Retinal pigment epithelial cell (primary cell): ENCODE results near the gene GJB5.

Source experiments
- DNase-seq: peaks from one replicate; pipeline ENCODE4 v3.0.0-alpha.2; 2010; ENCODE audit warnings: low read depth
- H3K4me3 ChIP-seq: 2 replicates; pipeline ENCODE4 v1.5.1; 2011; ENCODE audit warnings: mild to moderate bottlenecking, low read length, control low read depth, moderate library complexity
- CTCF ChIP-seq: conservative IDR thresholded peaks from 2 replicates; pipeline ENCODE4 v1.5.1; 2011; ENCODE audit warnings: low read depth, low read length, control low read depth, inconsistent platforms

Gene GJB5

GRCh38 chr1:34787461-34788420 lies 32.9 kb downstream of the GJB5 start:
- peak; percentile 31 for TF ChIP-seq CTCF
- no peak for DNase-seq

GRCh38 chr1:34790985-34791384 lies 36.1 kb downstream of the GJB5 start:
- no peak for DNase-seq
- H3K4me3 ChIP-seq = no peak overlapping the region
- no peak for TF ChIP-seq CTCF

More at GRCh38 chr1:34787461-34788420, 32.9 kb downstream of the GJB5 start:
- no peak overlapping the region for H3K4me3 ChIP-seq

- DNase-seq = no peak
- H3K4me3 ChIP-seq = no peak overlapping the region
- TF ChIP-seq CTCF = no peak
Observed at GRCh38 chr1:34792424-34792823, 37.6 kb downstream of the GJB5 start.

- H3K4me3 ChIP-seq = no peak within 1 kb of the TSS
- TF ChIP-seq CTCF = no peak
- no peak for DNase-seq
Observed at GRCh38 chr1:34792868-34793727, 38.3 kb downstream of the GJB5 start, which contains the start of gene GJA4. GJA4 (plus strand) TSS chr1:34792999; CDS start chr1:34794214, 1,215 bp downstream.

GRCh38 chr1:34794001-34794789 lies 39.3 kb downstream of the GJB5 start:
- TF ChIP-seq CTCF = no peak
- DNase-seq = no peak
- H3K4me3 ChIP-seq = no peak overlapping the region

- TF ChIP-seq CTCF = no peak
- no peak for DNase-seq
- no peak overlapping the region for H3K4me3 ChIP-seq
Observed at GRCh38 chr1:34794790-34795180, 39.9 kb downstream of the GJB5 start.
